ENCODE results near the gene CFB.
"Not testable (repeated sequence)": the region's sequence is repeated elsewhere in the genome, so short reads cannot be mapped to it uniquely, and the experiment has no call there.

The CFB gene

DNA sequence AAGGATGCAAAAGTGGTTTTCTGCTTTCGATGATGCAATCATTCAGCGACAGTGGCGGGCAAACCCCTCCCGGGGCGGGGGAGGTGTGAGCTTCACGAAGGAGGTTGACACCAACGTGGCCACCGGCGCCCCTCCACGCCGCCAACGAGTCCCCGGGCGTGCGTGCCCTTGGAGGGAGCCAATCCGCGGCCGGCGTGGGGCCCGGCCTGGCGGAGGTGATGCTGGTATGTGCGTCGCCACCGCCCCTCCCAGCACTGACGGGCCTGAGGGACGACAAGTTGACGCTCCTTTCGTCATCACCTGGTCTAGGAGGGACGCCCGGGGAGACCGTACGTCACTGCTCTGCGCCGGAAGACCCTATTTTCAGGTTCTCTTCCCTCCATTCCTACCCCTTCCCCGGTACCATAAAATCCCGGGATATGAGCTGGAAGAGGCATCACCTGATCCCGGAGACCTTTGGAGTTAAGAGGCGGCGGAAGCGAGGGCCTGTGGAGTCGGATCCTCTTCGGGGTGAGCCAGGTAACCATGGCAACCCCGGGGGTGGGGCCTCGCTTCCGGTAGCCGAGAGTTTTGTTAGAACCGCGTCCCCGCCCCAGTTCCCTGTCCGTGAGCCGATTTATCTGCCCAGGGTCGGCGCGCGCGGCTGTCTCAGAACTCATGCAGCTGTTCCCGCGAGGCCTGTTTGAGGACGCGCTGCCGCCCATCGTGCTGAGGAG is 26.3 kb downstream of the CFB start, which contains the start of gene DXO:
Gene DXO, minus strand, starts transcription at position 146 of the 716 bp plus-strand sequence. CDS start 463 bp downstream, outside the sequence.
- peak; percentile 95 for DNase-seq

DNA sequence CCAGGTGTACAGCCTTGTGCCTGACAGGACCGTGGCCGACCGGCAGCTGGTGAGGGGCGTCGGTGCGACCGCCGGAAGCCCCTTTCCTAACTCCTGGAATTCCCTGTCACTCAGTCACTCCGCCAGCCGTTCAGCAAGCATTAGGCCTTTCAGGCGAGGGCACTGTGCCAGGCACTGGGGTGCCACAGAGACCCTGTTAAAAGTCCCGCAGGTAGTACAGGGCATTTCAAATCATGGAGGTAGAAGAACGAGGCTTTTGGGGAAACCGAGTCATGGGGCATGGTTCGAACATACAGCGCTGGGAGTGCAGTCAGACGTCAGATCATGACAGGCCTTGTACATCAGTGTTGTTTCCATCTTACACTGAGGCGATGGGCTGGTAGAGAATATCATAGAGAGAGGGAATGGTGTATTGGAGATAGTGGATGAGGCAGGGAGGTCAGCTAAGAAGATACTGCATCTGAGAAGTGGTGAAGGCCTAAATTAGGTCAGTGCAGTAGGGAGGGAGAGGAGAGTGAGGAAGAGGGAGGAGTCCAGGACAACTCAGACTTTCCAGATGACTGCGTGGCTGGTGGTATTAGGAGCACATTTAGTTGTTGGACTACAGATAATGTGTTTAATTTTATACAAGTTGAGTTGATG is 26.9 kb downstream of the CFB start:
- no peak for DNase-seq

DNA sequence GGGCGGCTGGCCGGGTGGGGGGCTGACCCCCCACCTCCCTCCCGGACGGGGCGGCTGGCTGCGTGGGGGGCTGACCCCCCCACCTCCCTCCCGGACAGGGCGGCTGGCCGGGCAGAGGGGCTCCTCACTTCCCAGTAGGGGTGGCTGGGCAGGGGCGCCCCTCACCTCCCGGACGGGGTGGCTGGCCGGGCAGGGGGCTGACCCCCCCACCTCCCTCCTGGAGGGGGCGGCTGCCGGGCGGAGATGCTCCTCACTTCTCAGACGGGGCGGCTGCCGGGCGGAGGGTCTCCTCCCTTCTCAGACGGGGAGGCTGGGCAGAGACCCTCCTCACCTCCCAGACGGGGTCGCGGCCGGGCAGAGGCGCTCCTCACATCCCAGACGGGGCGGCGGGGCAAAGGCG is 30.2 kb downstream of the CFB start:
- not testable (repeated sequence) for DNase-seq

DNA sequence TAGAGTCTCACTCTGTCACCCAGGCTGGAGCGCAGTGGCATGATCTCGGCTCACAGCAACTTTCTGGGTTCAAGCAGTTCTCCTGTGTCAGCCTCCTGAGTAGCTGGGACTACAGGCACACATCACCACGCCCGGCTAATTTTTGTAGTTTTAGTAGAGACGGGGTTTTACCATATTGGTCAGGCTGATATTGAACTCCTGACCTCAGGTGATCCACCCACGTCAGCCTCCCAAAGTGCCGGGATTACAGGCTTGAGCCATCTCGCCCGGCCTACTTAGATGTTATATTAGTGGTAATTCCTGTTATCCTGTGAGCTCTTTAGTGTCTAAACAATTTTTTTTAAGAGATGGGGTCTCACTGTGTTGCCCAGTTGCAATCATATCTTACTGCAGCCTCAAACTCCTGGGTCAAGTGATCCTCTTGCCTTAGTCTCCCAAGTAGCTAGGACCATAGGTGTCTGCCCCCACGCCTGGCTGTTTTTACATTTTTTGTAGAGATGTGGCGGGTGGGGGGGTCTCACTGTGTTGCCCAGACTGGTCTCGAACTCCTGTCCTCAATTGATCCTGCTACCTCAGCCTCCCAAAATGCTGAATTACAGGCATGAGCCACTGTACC is 32.0 kb downstream of the CFB start:
- no peak for DNase-seq

DNA sequence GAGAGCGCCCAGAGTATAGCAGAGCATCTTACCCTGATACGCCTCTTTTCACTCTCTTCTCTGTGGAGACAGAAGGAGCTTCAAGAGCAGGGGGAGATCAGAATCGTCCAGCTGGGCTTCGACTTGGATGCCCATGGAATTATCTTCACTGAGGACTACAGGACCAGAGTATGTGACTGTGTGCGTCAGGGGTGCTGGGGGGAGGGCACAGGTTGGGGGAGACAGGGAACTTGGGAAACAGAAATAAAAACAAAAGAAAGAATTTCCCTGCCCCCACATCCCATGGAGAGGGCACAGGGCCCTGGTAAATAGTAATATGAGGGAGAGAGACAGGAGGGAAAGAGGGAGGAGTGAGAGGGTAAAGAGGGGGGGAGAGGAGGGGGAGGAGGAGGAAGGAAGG is 32.9 kb downstream of the CFB start:
- DNase-seq, result no peak

DNA sequence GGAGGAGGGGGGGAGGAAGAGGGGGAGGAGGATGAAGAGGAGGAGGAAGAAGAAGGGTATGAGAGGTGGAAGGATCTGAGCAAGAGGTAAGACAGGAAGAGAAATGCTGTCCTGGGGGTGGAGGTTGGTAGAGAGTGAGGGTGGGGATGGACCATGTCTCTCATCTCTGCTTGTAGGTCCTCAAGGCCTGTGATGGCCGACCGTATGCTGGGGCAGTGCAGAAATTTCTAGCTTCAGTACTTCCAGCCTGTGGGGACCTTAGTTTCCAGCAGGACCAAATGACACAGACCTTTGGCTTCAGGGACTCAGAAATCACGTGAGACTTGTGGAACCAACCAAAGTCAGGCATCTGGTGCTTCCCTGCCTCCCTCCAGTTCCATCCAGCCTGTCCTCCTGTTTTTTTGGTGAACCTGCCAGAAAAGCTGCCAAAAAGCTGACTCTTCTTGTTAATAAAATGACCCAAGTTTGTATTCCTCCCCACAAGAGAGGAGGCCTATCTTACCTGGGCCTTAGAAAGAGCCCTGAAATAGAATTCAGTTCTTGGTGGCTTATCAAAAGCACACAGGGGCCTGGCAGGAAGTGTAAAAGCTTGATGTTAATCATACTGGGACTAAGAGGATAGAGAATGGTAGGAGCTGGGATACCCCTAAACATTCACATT is 33.5 kb downstream of the CFB start:
- no peak for DNase-seq

DNA sequence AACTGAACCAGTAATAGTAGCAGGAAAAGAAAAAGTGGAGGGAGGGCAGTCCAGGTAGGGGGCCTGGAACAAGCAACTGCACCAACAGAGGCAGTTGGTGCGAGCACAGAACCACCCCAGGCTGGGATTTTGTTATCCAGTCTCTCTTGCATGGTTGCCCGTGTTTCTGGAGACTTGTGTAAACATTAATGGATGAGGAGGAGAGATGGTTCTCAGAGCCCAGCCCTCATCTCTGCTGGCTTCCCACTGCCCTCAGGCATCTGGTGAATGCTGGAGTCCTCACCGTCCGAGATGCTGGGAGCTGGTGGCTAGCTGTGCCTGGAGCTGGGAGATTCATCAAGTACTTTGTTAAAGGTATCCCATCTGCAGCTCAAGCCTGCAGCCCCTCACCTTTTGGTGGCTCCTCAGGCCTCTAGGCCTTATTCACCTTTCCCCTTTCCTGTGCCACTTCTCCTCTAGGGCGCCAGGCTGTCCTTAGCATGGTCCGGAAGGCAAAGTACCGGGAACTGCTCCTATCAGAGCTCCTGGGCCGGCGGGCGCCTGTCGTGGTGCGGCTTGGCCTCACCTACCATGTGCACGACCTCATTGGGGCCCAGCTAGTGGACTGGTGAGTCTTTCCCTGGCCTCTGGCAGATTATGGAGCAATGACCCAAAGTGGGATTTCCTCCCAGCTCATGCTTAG is 34.4 kb downstream of the CFB start:
- not testable (repeated sequence) for DNase-seq

DNA sequence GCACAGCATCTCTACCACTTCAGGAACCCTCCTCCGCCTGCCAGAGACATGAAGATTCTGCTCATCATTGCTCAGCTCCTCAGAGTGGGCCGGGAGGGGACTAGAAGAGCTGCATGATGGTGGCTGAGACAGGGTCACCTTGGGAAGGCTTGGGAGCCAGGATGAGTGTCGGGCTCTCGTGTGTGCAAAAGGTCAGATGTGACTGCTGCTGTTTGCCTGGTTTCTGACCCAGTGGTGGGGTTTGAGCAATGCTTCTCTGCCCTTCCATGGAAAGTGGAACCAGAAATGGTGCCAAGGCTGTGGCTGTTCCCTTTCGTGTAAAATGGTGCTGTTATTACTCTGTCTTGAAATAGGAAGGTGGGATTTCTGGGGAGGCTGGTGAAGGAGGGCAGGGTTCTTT is 35.1 kb downstream of the CFB start:
- not testable (repeated sequence) for DNase-seq

DNA sequence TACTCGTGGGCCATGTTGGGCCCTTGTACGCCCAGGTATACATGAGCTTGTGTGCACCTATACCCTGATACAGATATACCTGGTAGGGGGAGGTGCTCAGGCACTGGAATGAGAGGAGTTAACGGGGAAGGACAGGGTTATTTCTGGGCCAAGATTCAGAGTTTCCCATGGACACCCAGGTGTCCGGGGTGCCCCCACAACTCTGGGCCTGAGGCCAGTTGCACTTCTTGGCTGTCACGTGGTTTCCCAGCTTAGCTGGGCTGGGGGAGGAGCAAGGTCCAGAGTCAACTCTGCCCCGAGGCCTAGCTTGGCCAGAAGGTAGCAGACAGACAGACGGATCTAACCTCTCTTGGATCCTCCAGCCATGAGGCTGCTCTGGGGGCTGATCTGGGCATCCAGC is 35.8 kb downstream of the CFB start, which contains the start of gene C4A:
Gene C4A, plus strand, starts transcription at position 314 of the 400 bp plus-strand sequence. Its CDS starts 51 bp downstream, at position 365.
- DNase-seq, result not testable (repeated sequence)

DNA sequence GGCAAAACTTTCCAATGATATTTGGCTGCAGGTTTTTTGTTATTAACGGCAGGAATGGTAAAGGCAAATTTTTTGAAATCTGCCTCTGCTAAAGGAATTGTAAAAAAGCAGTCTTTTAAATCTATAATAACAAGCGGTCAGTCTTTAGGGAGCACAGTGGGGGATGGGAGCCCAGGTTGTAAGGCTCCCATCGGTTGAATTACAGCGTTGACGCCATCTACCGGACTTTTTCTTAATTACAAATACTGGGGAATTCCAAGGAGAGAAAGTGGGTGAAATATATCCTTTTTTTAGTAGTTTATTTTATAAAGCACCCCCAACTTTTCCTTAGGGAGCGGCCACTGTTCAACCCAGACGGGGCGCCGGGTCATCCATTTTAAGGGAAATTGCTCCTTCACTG is 43.5 kb downstream of the CFB start:
- not testable (repeated sequence) for DNase-seq

DNA sequence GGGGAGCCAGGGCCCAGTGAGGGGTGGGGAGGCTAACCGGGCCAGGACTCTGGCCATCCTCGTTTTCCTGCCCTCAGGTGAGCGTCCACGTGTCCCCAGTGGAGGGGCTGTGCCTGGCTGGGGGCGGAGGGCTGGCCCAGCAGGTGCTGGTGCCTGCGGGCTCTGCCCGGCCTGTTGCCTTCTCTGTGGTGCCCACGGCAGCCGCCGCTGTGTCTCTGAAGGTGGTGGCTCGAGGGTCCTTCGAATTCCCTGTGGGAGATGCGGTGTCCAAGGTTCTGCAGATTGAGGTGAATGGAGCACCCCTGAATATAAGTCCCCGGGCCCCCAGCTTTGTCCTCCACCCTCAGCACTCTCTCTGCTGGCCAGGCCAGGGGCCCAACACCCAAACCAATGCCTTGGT is 48.5 kb downstream of the CFB start:
- DNase-seq, result not testable (repeated sequence)

DNA sequence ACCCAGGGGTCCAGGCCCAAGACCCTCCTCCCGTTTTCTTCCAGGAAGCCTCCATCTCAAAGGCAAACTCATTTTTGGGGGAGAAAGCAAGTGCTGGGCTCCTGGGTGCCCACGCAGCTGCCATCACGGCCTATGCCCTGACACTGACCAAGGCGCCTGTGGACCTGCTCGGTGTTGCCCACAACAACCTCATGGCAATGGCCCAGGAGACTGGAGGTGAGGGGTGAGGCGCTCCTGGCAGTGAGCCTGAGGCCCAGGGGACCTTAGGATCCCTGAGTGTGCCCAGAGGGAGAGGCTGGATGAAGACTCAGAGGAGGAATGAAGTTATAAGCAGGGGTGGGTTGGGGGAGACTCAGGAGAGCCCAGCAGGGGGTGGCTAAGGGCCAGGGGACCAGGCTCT is 50.5 kb downstream of the CFB start:
- not testable (repeated sequence) for DNase-seq

All from activated CD4-positive, CD25-positive, alpha-beta regulatory T cell treated with anti-CD3 and anti-CD28 coated beads, Interleukin-2, amount 50 U/mL, for 72 hours (primary cell).